OCI-LY3 (cell line): Measurements from ENCODE around the gene BMAL1.

Experiments used
- H2AFZ ChIP-seq: fragments of 200-600, 300-600 bp; shearing (Covaris generic); 2 replicates; pipeline ENCODE4 v1.6.0; 2014; ENCODE audit warnings: antibody characterized with exemption, low read depth, low read length
- H3K27ac ChIP-seq: fragments of 200-600, 300-600 bp; sonication (generic); 2 replicates; pipeline ENCODE4 v1.5.1; 2014; ENCODE audit warnings: mild to moderate bottlenecking, low read length, moderate library complexity, mixed read lengths
- H3K27me3 ChIP-seq: fragments of 200-600, 300-600 bp; sonication (generic); 2 replicates; pipeline ENCODE4 v1.6.1; 2014; ENCODE audit warnings: low read depth, low read length, mixed read lengths
- H3K36me3 ChIP-seq: fragments of 200-600, 300-600 bp; sonication (generic); replicated peaks from 2 replicates; pipeline ENCODE3; 2014; ENCODE audit warnings: low read depth, low read length, mixed read lengths
- H3K4me1 ChIP-seq: fragments of 300-600, 200-600 bp; sonication (generic); 2 replicates; pipeline ENCODE4 v1.6.1; 2014; ENCODE audit warnings: low read length, mixed read lengths
- H3K4me2 ChIP-seq: fragments of 200-600, 300-600 bp; sonication (generic); 2 replicates; pipeline ENCODE4 v1.6.1; 2014; ENCODE audit warnings: low read length, mixed read lengths
- H3K4me3 ChIP-seq: fragments of 300-600, 200-600 bp; sonication (generic); 2 replicates; pipeline ENCODE4 v1.5.1; 2014; ENCODE audit warnings: antibody characterized with exemption, mild to moderate bottlenecking, low read length, moderate library complexity
- H3K79me2 ChIP-seq: fragments of 300-600, 200-600 bp; shearing (Covaris generic); 2 replicates; pipeline ENCODE4 v1.6.1; 2014; ENCODE audit warnings: mild to moderate bottlenecking, low read length, mixed read lengths
- H3K9ac ChIP-seq: fragments of 300-600, 200-600 bp; shearing (Covaris generic); 2 replicates; pipeline ENCODE4 v1.6.0; 2014; ENCODE audit warnings: mild to moderate bottlenecking, low read length, moderate library complexity
- H3K9me3 ChIP-seq: fragments of 200-600, 300-600 bp; shearing (Covaris generic); 2 replicates; pipeline ENCODE4 v1.6.1; 2014; ENCODE audit warnings: low read length, mixed read lengths; ENCODE audit not compliant: insufficient read depth
- H4K20me1 ChIP-seq: fragments of 200-600, 300-600 bp; sonication (generic); 2 replicates; pipeline ENCODE4 v1.6.1; 2016; ENCODE audit warnings: low read length, mixed read lengths; ENCODE audit not compliant: insufficient read depth
- EZH2phosphoT487 ChIP-seq: fragments of 200-600 bp; shearing (Covaris generic); IDR thresholded peaks from 2 replicates; pipeline ENCODE4 v1.6.1; 2018; ENCODE audit warnings: antibody characterized with exemption, mixed run types, low read depth
- TF ChIP-seq, protein P1 (sequence below): fragments of 200-600, 300-600 bp; sonication (generic); IDR thresholded peaks from 2 replicates; pipeline ENCODE4 v1.5.1; 2014; ENCODE audit warnings: antibody characterized with exemption, low read length, low read depth

Gene BMAL1

DNA sequence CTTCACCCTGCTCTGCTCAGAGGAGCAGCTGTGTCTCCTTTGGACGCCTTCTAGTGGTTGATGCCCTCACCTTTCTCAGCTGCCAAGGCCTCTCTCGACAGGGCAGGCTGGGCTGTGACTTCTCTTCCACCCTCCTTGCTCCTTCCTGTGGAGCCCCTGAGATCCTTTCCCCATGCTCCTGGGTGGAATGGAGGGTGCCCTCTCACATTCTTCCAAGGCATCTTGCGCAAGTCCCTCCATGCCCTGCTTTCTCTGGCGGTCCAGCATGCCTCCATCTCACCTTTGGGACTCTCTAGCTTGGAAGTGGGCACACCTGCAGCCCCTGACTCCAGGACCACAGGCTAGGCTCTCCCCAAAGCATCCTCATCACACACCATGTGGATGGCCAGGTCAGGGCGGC, 68.9 kb downstream of the BMAL1 start:
- H3K9me3 ChIP-seq, result no peaks in the 10 kb centered on the region
- H3K27me3 ChIP-seq, result peaks cover 15% of the 10 kb centered on the region
- no peak overlapping the region for H3K4me3 ChIP-seq
- TF ChIP-seq EZH2phosphoT487, result no peak
- TF ChIP-seq, protein P1, sequence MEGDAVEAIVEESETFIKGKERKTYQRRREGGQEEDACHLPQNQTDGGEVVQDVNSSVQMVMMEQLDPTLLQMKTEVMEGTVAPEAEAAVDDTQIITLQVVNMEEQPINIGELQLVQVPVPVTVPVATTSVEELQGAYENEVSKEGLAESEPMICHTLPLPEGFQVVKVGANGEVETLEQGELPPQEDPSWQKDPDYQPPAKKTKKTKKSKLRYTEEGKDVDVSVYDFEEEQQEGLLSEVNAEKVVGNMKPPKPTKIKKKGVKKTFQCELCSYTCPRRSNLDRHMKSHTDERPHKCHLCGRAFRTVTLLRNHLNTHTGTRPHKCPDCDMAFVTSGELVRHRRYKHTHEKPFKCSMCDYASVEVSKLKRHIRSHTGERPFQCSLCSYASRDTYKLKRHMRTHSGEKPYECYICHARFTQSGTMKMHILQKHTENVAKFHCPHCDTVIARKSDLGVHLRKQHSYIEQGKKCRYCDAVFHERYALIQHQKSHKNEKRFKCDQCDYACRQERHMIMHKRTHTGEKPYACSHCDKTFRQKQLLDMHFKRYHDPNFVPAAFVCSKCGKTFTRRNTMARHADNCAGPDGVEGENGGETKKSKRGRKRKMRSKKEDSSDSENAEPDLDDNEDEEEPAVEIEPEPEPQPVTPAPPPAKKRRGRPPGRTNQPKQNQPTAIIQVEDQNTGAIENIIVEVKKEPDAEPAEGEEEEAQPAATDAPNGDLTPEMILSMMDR, result no peak
- no peaks in the 10 kb centered on the region for H3K36me3 ChIP-seq
- H3K4me1 ChIP-seq, result peaks cover 8% of the 10 kb centered on the region
- H3K9ac ChIP-seq, result no peak overlapping the region
- H3K27ac ChIP-seq, result no peak overlapping the region
- H3K79me2 ChIP-seq, result no peaks in the 10 kb centered on the region
- no peak overlapping the region for H2AFZ ChIP-seq
- no peaks in the 10 kb centered on the region for H4K20me1 ChIP-seq
- no peak overlapping the region for H3K4me2 ChIP-seq

DNA sequence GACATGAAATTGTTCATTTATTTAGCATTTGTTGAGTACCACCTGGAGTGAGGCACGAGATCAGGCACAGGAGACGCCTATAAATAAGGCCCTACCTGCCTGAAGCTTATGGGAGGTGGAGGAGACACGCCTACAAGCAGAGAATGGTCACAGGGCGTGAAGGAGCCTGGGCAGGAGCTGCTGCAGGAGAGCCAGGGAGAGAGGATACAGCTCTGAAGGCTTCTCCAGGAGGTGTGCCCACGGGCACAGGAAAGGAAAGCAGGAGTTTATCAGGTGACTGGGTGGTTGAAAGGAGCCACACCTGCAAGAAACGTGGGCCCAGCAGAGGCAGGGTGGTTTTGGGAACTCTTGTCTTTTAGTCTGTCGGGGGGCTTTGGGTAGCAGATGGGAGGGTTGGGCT, 70.3 kb downstream of the BMAL1 start:
- H3K4me2 ChIP-seq, result no peak overlapping the region
- no peak for TF ChIP-seq EZH2phosphoT487
- TF ChIP-seq, protein P1, result no peak
- H3K27ac ChIP-seq, result no peak overlapping the region
- no peaks in the 10 kb centered on the region for H4K20me1 ChIP-seq
- H2AFZ ChIP-seq, result no peak overlapping the region
- H3K27me3 ChIP-seq, result peaks cover 12% of the 10 kb centered on the region
- H3K36me3 ChIP-seq, result no peaks in the 10 kb centered on the region
- H3K9me3 ChIP-seq, result no peaks in the 10 kb centered on the region
- peaks cover 5% of the 10 kb centered on the region for H3K4me1 ChIP-seq
- no peaks in the 10 kb centered on the region for H3K79me2 ChIP-seq
- H3K9ac ChIP-seq, result no peak overlapping the region
- H3K4me3 ChIP-seq, result no peak overlapping the region

DNA sequence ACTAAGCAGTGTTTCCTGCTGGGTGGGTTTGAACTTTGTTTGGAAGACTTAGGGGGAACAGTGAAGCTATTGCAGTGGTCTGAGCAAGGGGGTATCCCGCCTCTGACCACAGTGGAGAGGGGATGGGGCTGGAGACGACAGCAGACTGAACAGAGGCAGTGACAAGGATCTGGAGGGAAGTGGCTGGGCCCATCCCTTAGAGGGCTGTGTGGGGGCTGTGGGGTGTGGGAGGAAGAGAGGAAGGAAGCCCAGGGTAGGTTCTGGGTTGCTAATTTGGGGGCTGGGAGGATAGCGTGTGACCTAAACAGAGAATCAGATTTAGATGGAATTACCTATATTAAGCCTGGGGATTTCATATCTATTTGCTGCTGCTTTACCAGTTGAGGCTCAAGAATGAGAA, 70.7 kb downstream of the BMAL1 start:
- Histone ChIP-seq H3K9ac (no peak overlapping the region), H3K4me2 (no peak overlapping the region), H4K20me1 (no peaks in the 10 kb centered on the region), H3K27ac (no peak overlapping the region), H3K4me1 (peaks cover 1% of the 10 kb centered on the region; the same call in 1 of the 2 replicates), H3K36me3 (no peaks in the 10 kb centered on the region), H3K79me2 (no peaks in the 10 kb centered on the region), H2AFZ (no peak overlapping the region), H3K27me3 (peaks cover 12% of the 10 kb centered on the region), H3K9me3 (no peaks in the 10 kb centered on the region), H3K4me3 (no peak overlapping the region)
- TF ChIP-seq, protein P1, result no peak
- no peak for TF ChIP-seq EZH2phosphoT487

DNA sequence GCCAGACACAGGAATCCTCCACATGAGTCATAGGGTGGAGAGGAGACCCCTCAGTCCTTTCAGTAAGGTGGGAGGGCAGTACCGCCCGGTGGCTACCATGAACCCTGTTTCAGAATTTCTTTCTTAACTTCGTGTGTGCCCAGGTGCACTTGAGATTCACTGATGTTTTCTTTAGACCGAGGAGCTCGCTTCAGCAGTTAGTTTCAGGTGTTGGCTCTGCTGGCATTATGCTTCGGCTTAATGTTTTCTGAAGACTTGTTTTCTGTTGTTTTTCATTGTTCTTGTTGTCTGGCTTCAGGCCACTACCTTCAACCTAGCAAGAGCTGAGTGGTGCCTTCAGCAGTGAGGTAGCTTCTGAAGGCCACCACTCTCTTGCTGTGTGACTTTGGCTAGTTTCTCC, 71.5 kb downstream of the BMAL1 start:
- Histone ChIP-seq H3K4me3 (no peak overlapping the region), H4K20me1 (no peaks in the 10 kb centered on the region), H2AFZ (no peak overlapping the region), H3K4me1 (no peaks in the 10 kb centered on the region), H3K9me3 (no peaks in the 10 kb centered on the region), H3K27me3 (peaks cover 12% of the 10 kb centered on the region), H3K4me2 (no peak overlapping the region), H3K79me2 (no peaks in the 10 kb centered on the region), H3K27ac (no peak overlapping the region), H3K9ac (no peak overlapping the region), H3K36me3 (no peaks in the 10 kb centered on the region)
- no peak for TF ChIP-seq EZH2phosphoT487

DNA sequence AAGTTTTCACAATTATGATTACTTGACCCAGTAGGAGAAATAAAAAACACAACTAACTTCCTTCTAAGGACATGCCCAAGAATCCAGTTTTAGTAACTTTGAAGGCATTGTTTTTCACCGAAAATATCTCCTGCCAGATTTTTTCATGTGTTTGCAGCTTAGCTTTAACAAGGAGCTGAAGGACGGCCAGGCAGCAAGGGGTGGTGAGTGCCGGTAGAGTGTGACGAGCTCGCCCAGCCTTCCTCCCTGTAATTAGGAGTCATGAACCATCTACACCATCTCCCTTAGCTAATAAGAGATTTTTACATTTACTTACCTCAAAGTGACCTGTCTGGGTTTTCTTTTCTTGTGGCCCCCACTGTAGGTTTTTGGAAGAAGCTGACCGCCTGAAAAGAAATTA, 72.0 kb downstream of the BMAL1 start:
- Histone ChIP-seq H2AFZ (no peak overlapping the region), H3K4me2 (no peak overlapping the region), H3K4me3 (no peak overlapping the region), H3K27me3 (peaks cover 12% of the 10 kb centered on the region), H3K79me2 (no peaks in the 10 kb centered on the region), H4K20me1 (no peaks in the 10 kb centered on the region), H3K36me3 (no peaks in the 10 kb centered on the region), H3K27ac (no peak overlapping the region), H3K9ac (no peak overlapping the region), H3K9me3 (no peaks in the 10 kb centered on the region), H3K4me1 (no peaks in the 10 kb centered on the region)
- TF ChIP-seq, protein P1, result no peak
- TF ChIP-seq EZH2phosphoT487, result no peak
